ENCODE measurements around the gene NUP50.

Gene NUP50

DNA sequence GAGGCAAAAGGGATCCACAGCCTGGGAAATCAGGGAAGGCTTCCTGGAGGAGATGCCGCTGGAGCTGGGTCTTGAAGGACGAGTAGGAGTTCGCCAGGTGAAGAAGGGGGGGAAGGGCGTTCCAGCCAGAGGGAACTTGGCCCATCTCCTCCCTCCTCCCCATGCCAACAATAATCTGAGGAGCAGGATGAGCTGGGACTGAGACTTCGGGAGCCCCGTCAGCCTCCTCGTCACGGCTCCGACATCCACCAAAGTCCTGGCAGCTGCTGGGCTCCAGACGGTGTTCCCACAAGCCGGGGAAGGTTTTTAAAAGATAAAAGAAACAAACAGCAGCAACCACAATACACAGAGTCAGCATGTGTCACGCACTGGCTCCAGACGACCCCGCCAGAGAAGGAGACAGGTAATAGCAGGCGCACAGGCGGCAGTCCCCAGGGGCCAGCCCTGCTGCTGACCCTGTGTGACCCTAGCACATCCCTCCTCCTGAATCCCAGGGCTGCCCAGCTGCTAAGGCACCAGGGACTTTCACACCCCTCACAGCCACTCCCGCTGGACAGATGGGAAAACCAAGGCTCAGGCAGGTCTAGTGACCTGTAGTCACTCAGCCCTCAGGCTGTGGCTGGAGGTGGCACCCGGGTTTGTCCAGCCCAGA, 37.3 kb downstream of the NUP50 start:
- TF ChIP-seq RARB (CRISPR knock-in tag; IDR thresholded peaks at IDR 0.05) (no peak), ZFP3 (CRISPR knock-in tag; IDR thresholded peaks at IDR 0.05) (peak; percentile 100)
- no peak for ATAC-seq

DNA sequence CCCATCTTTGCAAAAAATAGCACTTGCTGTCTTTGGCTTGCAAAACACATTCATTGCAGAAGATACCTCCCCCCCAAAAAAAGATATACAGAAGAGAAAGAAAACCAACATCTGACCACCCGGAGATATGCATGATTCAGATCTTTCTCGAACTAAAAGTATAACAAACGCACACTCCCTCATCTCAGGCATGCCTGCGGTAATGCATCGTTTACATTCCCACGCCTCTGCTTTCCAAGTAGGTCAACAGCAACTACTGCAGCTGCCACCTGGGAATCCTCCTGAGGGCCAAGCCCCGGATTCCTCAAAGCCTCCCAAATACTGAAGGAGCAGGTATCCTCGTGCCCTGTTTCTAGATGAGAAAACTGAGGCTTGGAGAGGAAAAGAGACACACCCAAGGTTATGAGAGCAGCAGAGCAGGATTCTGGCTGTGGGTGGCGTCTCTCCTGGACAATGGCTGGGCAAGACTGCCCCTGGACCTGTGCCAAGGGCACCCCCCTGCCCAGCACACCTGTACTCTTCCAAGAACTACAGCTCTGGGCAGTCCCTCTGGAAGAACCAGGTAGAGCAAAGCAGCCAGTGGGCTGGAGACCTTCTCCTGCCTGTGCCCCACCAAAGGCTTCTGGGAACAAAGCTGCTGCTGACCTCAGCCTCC, 38.1 kb downstream of the NUP50 start:
- no peak for ATAC-seq
- TF ChIP-seq, protein P1, sequence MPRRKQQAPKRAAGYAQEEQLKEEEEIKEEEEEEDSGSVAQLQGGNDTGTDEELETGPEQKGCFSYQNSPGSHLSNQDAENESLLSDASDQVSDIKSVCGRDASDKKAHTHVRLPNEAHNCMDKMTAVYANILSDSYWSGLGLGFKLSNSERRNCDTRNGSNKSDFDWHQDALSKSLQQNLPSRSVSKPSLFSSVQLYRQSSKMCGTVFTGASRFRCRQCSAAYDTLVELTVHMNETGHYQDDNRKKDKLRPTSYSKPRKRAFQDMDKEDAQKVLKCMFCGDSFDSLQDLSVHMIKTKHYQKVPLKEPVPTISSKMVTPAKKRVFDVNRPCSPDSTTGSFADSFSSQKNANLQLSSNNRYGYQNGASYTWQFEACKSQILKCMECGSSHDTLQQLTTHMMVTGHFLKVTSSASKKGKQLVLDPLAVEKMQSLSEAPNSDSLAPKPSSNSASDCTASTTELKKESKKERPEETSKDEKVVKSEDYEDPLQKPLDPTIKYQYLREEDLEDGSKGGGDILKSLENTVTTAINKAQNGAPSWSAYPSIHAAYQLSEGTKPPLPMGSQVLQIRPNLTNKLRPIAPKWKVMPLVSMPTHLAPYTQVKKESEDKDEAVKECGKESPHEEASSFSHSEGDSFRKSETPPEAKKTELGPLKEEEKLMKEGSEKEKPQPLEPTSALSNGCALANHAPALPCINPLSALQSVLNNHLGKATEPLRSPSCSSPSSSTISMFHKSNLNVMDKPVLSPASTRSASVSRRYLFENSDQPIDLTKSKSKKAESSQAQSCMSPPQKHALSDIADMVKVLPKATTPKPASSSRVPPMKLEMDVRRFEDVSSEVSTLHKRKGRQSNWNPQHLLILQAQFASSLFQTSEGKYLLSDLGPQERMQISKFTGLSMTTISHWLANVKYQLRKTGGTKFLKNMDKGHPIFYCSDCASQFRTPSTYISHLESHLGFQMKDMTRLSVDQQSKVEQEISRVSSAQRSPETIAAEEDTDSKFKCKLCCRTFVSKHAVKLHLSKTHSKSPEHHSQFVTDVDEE (CRISPR knock-in tag; IDR thresholded peaks at IDR 0.05) = no peak
- TF ChIP-seq CSDC2 (CRISPR knock-in tag; IDR thresholded peaks at IDR 0.05) (no peak), GLIS3 (CRISPR knock-in tag; IDR thresholded peaks at IDR 0.05) (no peak), BACH2 (CRISPR knock-in tag; IDR thresholded peaks at IDR 0.05; ENCODE audit: borderline replicate concordance) (no peak), ZFP30 (CRISPR knock-in tag; IDR thresholded peaks at IDR 0.05) (no peak), TCF4 (CRISPR knock-in tag; IDR thresholded peaks at IDR 0.05; ENCODE audit: borderline replicate concordance) (no peak), PATZ1 (CRISPR knock-in tag; IDR thresholded peaks at IDR 0.05; ENCODE audit: borderline replicate concordance) (no peak), PPARA (CRISPR knock-in tag; IDR thresholded peaks at IDR 0.05; ENCODE audit: borderline replicate concordance) (no peak), ESRRG (CRISPR knock-in tag; IDR thresholded peaks at IDR 0.05) (no peak)
- TF ChIP-seq, protein P2, sequence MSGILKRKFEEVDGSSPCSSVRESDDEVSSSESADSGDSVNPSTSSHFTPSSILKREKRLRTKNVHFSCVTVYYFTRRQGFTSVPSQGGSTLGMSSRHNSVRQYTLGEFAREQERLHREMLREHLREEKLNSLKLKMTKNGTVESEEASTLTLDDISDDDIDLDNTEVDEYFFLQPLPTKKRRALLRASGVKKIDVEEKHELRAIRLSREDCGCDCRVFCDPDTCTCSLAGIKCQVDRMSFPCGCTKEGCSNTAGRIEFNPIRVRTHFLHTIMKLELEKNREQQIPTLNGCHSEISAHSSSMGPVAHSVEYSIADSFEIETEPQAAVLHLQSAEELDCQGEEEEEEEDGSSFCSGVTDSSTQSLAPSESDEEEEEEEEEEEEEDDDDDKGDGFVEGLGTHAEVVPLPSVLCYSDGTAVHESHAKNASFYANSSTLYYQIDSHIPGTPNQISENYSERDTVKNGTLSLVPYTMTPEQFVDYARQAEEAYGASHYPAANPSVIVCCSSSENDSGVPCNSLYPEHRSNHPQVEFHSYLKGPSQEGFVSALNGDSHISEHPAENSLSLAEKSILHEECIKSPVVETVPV (CRISPR knock-in tag; IDR thresholded peaks at IDR 0.05) = no peak

DNA sequence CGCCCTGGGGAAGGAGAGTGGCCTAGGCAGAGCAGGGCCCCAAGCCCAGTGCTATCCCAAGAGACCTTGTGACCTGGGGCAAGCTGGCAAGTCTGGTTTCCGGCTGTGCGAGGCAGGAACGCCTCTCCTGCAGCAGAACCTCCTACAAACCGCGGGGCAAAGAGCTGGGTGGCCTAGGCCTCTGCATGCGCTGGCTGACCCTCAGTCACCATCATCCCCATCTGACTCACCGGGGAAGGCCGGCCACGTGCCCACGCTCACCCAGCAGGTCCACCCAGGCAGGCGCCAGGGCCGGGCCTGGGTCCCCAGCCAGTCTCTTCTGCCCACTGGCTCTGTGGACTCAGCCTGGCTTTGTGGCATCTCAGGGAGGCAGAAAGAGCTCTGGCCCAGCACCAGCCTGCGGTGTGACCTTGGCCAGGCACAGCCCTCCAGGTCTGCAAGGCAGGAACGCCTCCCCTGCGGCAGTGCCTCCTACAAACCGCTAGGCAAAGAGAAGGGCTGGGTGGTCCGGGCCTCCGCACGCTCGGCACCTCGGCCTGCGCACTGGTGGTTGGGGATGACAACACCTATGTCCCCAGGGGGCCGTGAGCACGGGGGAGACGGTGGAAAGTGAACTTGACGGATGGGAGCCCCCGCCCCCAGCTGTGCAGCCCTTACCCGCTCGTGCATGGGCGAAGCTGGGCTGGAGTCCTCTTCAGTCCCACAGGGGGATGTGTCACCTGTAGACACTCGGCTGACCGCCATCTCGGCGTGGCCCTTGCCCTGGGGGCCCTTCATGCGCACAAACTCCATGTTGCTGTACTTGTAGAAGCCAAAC, 38.8 kb downstream of the NUP50 start:
- TF ChIP-seq PATZ1 (CRISPR knock-in tag; IDR thresholded peaks at IDR 0.05; ENCODE audit: borderline replicate concordance) (no peak), POU6F1 (CRISPR knock-in tag; IDR thresholded peaks at IDR 0.05; ENCODE audit: borderline replicate concordance, low read depth) (no peak), BACH2 (CRISPR knock-in tag; IDR thresholded peaks at IDR 0.05; ENCODE audit: borderline replicate concordance) (no peak), TOX (CRISPR knock-in tag; IDR thresholded peaks at IDR 0.05; ENCODE audit: borderline replicate concordance) (no peak), ZFP30 (CRISPR knock-in tag; IDR thresholded peaks at IDR 0.05) (no peak), ZNF70 (CRISPR knock-in tag; IDR thresholded peaks at IDR 0.05) (no peak)
- ATAC-seq = no peak
